Measurements from ENCODE around the gene USF2. TPM values are rescaled to one million over a fixed set of nuclear protein-coding genes. Genes with fewer than 3 reads are reported as not detected.

USF2 gene
- total RNA-seq, 1 donor from 2014 or later = 70.0 TPM

DNA sequence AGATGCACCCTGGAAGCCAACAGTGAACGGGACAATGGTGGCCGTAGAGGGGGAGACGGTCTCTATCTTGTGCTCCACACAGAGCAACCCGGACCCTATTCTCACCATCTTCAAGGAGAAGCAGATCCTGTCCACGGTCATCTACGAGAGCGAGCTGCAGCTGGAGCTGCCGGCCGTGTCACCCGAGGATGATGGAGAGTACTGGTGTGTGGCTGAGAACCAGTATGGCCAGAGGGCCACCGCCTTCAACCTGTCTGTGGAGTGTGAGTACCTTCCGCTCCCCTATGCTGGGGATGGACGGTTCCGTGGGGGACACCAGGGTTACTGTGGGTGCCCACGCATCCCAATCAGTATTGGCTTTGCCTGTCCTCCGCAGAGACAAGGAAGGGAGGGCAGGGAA, 33.7 kb downstream of the USF2 start:
- no peak for TF ChIP-seq CTCF (IDR thresholded peaks at IDR 0.05; ENCODE audit: insufficient read depth, low read depth, low read length)
- TF ChIP-seq EZH2 (IDR thresholded peaks at IDR 0.05; ENCODE audit: insufficient read depth, low read length) = no peak
- Histone ChIP-seq H3K27me3 (ENCODE audit: insufficient read depth, low read length) (no peaks in the 10 kb centered on the region), H3K4me1 (ENCODE audit: insufficient read depth, low read length) (no peaks in the 10 kb centered on the region), H3K4me2 (ENCODE audit: low read length) (no peak overlapping the region), H3K36me3 (ENCODE audit: insufficient read depth, low read length) (no peaks in the 10 kb centered on the region), H4K20me1 (ENCODE audit: insufficient read depth, low read length) (no peaks in the 10 kb centered on the region), H3K9me3 (ENCODE audit: insufficient read depth, low read depth, low read length) (peaks cover 6% of the 10 kb centered on the region), H2AFZ (ENCODE audit: low read depth, low read length) (no peak overlapping the region), H3K27ac (ENCODE audit: low read depth, low read length) (no peak overlapping the region), H3K79me2 (ENCODE audit: insufficient read depth, low read length) (no peaks in the 10 kb centered on the region), H3K9ac (ENCODE audit: low read length) (no peak overlapping the region), H3K4me3 (ENCODE audit: insufficient read depth, low read depth, low read length) (no peak overlapping the region)
- Mint-ChIP-seq H3K4me1 (ENCODE audit: low read depth, unreplicated experiment) (peaks cover 6% of the 10 kb centered on the region), H3K36me3 (ENCODE audit: low read depth, unreplicated experiment) (no peaks in the 10 kb centered on the region), H3K9me3 (ENCODE audit: unreplicated experiment) (no peaks in the 10 kb centered on the region), H3K27me3 (ENCODE audit: low read depth, unreplicated experiment) (peaks cover 14% of the 10 kb centered on the region), H3K27ac (ENCODE audit: unreplicated experiment) (no peak overlapping the region), H3K4me3 (ENCODE audit: unreplicated experiment) (no peak overlapping the region)
- no peak for FAIRE-seq
- no peak for DNase-seq (ENCODE audit: low read depth)

DNA sequence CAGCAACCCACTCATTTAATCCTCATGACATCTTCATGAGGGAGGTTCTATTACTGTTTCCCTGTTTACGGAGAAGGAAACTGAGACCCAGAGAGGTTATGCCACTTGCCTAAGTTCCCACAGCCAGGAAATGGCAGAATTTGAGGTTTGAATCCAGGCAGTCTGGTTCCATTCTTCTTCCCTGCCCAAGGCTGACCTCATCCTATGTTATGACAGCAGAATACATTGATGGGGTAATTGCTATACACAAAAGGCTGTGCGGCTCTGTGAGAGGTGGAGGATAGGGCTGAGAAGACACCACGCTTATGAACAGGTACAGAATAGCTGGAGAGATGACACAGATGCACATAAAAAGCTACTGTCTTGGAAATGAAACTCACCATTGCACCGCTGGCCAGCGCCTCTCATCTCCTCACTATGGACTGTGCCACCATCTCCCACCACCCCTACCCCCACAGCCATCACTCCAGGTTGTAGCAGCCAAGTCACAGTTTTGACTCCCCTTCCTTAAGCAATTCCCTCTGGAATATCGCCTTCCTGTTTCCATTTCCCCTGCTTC, 34.7 kb downstream of the USF2 start:
- Mint-ChIP-seq H3K36me3 (ENCODE audit: low read depth, unreplicated experiment) (no peaks in the 10 kb centered on the region), H3K4me3 (ENCODE audit: unreplicated experiment) (no peak overlapping the region), H3K27ac (ENCODE audit: unreplicated experiment) (no peak overlapping the region), H3K27me3 (ENCODE audit: low read depth, unreplicated experiment) (peaks cover 20% of the 10 kb centered on the region), H3K4me1 (ENCODE audit: low read depth, unreplicated experiment) (peaks cover 6% of the 10 kb centered on the region), H3K9me3 (ENCODE audit: unreplicated experiment) (no peaks in the 10 kb centered on the region)
- no peaks in the 10 kb centered on the region for H3K4me1 ChIP-seq (ENCODE audit: insufficient read depth, low read length)
- no peaks in the 10 kb centered on the region for H3K79me2 ChIP-seq (ENCODE audit: insufficient read depth, low read length)
- H4K20me1 ChIP-seq (ENCODE audit: insufficient read depth, low read length) = no peaks in the 10 kb centered on the region
- H2AFZ ChIP-seq (ENCODE audit: low read depth, low read length) = no peak overlapping the region
- H3K27me3 ChIP-seq (ENCODE audit: insufficient read depth, low read length) = no peaks in the 10 kb centered on the region
- H3K4me3 ChIP-seq (ENCODE audit: insufficient read depth, low read depth, low read length) = no peak overlapping the region
- no peaks in the 10 kb centered on the region for H3K36me3 ChIP-seq (ENCODE audit: insufficient read depth, low read length)
- H3K9ac ChIP-seq (ENCODE audit: low read length) = no peak overlapping the region
- no peak overlapping the region for H3K4me2 ChIP-seq (ENCODE audit: low read length)
- H3K9me3 ChIP-seq (ENCODE audit: insufficient read depth, low read depth, low read length) = no peaks in the 10 kb centered on the region
- FAIRE-seq (no peak), DNase-seq (ENCODE audit: low read depth) (no peak)
- no peak overlapping the region for H3K27ac ChIP-seq (ENCODE audit: low read depth, low read length)
- TF ChIP-seq CTCF (IDR thresholded peaks at IDR 0.05; ENCODE audit: insufficient read depth, low read depth, low read length) = no peak
- no peak for TF ChIP-seq EZH2 (IDR thresholded peaks at IDR 0.05; ENCODE audit: insufficient read depth, low read length)

- Histone ChIP-seq H3K27me3 (ENCODE audit: insufficient read depth, low read length) (no peaks in the 10 kb centered on the region), H3K36me3 (ENCODE audit: insufficient read depth, low read length) (no peaks in the 10 kb centered on the region), H3K79me2 (ENCODE audit: insufficient read depth, low read length) (no peaks in the 10 kb centered on the region), H2AFZ (ENCODE audit: low read depth, low read length) (no peak overlapping the region), H3K4me1 (ENCODE audit: insufficient read depth, low read length) (no peaks in the 10 kb centered on the region), H3K4me2 (ENCODE audit: low read length) (no peak overlapping the region), H3K27ac (ENCODE audit: low read depth, low read length) (no peak overlapping the region), H3K9me3 (ENCODE audit: insufficient read depth, low read depth, low read length) (no peaks in the 10 kb centered on the region), H4K20me1 (ENCODE audit: insufficient read depth, low read length) (no peaks in the 10 kb centered on the region), H3K9ac (ENCODE audit: low read length) (no peak overlapping the region), H3K4me3 (ENCODE audit: insufficient read depth, low read depth, low read length) (no peak overlapping the region)
- H3K9me3 Mint-ChIP-seq (ENCODE audit: unreplicated experiment) = no peaks in the 10 kb centered on the region
- DNase-seq (ENCODE audit: low read depth) (no peak), FAIRE-seq (no peak)
- TF ChIP-seq CTCF (IDR thresholded peaks at IDR 0.05; ENCODE audit: insufficient read depth, low read depth, low read length) (no peak), EZH2 (IDR thresholded peaks at IDR 0.05; ENCODE audit: insufficient read depth, low read length) (no peak)
- H3K36me3 Mint-ChIP-seq (ENCODE audit: low read depth, unreplicated experiment) = no peaks in the 10 kb centered on the region
- H3K4me1 Mint-ChIP-seq (ENCODE audit: low read depth, unreplicated experiment) = peaks cover 9% of the 10 kb centered on the region
- H3K27me3 Mint-ChIP-seq (ENCODE audit: low read depth, unreplicated experiment) = peaks cover 25% of the 10 kb centered on the region
- peak overlapping the region; percentile 12 for H3K27ac Mint-ChIP-seq (ENCODE audit: unreplicated experiment)
- no peak overlapping the region for H3K4me3 Mint-ChIP-seq (ENCODE audit: unreplicated experiment)
Measured at GRCh38 chr19:35304036-35304435, 35.3 kb downstream of the USF2 start.
